ENCODE measurements around the gene TMX4.

Gene TMX4

DNA sequence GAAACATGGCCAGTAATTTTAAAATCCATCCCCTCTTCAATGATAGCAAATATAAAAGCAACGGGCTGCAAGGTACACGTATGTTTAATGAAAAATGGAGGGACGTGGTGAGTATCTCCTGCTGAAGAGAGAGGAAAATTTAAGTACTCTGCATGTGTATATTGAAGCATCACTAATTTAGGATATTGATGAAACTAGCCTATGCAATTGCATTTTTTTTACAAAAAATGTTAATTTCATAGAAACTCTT lies 362 bp upstream of the TMX4 start:
- DNase-seq (ENCODE audit: low spot score): no peak

DNA sequence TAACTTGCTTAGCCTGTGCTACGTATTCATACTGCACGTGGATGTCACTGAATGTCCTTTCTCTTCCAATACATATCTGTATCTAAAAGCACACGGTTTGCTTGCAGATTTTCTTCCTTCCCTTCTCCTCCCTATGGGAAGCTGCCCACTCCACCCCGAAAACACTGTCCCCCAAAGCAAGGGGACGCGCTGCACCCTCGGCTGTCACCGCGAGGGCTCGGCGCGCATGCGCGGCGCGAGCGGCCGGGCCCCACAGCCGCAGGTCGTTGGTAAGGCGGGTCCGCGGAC lies 659 bp downstream of the TMX4 start:
- peak; percentile 90 for DNase-seq (ENCODE audit: low spot score)

DNA sequence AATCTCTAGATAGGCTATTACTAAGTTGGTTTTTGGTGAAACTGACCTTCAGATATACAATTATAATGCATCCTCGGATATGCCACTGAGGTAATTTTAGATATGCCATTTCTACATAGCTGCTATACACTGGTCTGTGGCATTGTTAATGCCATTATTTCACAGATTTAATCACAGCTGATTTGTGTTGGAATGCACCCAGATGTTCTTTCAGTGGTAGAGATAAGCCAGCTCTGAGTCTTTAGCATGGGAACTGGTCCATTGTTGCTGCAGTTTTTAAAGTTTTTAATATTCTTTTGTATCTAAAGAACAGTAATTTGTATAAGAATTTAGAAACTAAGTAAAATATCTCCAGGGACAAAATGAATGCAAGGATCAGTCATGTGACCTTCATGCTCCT lies 6.8 kb downstream of the TMX4 start:
- no peak for DNase-seq (ENCODE audit: low spot score)

DNA sequence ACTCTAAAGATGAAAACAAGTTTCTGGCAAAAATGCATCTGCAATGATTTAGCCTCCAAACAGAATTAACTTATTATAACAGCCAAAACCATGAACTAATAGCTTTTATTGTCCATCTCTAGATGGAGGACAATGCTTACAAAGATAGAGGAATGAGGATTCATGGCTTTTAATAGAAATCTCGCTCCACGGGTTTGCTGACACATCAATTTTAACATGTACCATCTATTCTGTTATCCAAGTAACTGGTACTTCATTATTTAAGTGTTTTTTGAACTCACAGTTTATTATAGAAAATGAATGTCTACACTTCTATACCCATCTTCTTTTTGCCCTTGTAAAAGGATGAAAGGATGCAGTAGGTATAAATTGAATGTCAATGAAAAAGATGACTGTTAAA lies 10.8 kb downstream of the TMX4 start:
- no peak for DNase-seq (ENCODE audit: low spot score)

- no peak for DNase-seq (ENCODE audit: low spot score)
Measured at GRCh38 chr20:8007490-8007889, 12.1 kb downstream of the TMX4 start.

DNA sequence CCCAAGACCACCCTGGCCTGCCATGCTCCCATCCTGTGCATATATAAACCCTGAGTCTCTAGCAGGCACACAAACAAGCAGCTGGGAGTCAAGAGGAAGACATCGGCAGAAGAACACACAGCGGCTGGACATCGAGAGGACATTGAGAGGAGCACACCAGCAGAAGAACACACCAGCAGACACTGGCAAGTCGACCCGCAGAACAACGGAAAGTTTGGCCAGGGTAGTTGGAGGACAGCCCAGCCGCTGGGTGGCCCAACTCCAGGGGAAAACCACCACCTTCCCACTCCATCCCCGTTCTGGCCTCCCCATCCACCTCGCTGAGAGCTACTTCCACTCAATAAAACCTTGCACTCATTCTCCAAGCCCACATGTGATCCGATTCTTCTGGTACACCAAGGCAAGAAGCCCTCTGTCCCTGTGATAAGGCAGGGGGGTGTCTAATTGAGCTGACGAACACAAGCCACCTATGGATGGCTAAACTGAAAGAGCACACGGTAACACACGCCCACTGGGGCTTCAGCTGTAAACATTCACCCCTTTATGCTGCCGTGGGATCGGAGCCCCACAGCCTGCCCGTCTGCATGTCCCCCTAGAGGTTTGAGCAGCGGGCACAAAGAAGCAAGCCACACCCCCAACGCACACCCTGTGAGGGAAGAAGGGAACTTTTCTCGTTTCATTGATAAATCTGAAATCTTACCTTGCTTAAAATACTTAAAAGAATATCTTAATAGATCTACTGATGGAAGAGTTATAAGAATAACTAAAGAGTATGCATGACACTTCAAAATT lies 13.8 kb downstream of the TMX4 start:
- no peak for DNase-seq (ENCODE audit: low spot score)

GRCh38 chr20:8005033-8005432 lies 14.5 kb downstream of the TMX4 start:
- DNase-seq (ENCODE audit: low spot score): no peak

- no peak for DNase-seq (ENCODE audit: low spot score)
Measured at GRCh38 chr20:8002056-8002455, 17.5 kb downstream of the TMX4 start.

DNA sequence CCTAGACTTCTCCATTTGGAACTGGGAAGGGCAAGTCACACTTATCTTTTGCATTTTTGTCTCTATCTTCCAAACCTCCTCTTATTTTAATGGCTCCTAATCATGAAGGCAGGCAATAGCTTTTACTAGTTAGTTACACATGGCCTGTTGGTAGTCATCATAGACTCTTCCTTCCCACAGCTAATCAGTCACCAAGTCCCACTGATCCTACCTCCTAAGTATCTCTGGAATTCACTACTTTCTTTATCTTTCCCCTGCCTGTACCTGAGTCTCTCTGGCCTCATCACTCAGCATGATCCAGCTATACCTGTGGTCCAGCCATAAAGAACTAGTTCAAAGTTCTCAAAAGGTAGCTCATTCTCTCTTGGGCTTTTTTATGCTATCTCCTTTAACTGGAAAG lies 18.8 kb downstream of the TMX4 start:
- DNase-seq (ENCODE audit: low spot score): no peak

GRCh38 chr20:7996898-7997297 lies 22.7 kb downstream of the TMX4 start:
- DNase-seq (ENCODE audit: low spot score): no peak

DNA sequence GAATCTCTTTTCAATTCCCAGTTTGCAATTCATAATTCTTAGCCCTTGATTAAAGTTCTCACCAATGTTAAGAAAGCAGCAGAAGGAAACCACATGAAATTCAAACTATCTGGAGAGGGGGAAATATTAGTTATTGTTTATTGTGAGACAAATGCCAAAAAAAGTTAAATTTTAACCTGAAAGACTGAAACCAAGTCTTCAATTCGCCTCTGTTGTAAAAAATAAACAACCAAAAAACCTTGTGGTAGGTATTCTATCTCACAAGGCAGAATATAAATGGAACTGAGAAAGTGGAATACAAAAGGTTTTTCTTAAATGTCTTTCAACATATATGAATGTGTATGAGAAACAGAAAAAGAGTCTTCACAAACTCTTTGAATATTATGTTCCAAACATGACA lies 24.8 kb downstream of the TMX4 start:
- no peak for DNase-seq (ENCODE audit: low spot score)

GRCh38 chr20:7993703-7994102 lies 25.9 kb downstream of the TMX4 start:
- DNase-seq (ENCODE audit: low spot score): no peak

GRCh38 chr20:7993238-7993637 lies 26.3 kb downstream of the TMX4 start:
- DNase-seq (ENCODE audit: low spot score): no peak

DNA sequence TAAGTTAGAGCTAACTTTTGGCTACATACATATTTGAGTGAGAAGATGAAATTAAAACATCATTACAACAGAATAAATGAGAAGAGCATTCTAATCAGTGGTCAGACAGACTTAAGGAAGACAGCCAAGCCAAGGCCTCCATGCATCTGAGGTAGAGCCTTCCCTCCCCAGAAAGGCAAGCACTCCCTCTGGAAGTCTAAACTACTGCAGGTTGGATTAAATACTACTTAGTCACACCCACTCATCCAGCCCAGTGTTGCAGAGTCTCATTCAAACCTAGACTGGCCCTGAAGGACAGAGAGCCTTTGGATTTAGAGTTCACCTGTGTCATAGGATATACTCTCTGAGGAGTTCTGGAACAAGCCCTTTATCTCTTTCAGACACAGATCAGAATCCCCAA lies 29.2 kb downstream of the TMX4 start:
- no peak for DNase-seq (ENCODE audit: low spot score)

DNA sequence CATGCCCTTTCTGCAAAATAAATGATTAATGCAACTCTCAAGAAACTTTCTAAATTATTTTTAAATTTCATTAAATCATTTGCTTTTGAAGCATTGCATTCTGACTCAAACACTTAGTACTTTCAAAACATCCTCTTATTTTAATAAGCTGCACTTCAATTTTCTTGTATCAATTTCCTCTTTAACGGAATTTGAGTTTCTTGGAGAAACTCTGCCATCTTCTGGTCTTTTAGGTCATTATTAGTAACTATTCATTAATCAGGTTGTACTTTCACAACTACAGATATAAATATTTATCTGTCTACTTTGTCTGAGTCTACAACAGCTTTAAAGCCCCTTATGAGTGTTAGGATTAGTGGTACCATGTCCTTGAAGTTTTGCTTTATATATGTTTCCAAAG lies 30.2 kb downstream of the TMX4 start:
- DNase-seq (ENCODE audit: low spot score): no peak

DNA sequence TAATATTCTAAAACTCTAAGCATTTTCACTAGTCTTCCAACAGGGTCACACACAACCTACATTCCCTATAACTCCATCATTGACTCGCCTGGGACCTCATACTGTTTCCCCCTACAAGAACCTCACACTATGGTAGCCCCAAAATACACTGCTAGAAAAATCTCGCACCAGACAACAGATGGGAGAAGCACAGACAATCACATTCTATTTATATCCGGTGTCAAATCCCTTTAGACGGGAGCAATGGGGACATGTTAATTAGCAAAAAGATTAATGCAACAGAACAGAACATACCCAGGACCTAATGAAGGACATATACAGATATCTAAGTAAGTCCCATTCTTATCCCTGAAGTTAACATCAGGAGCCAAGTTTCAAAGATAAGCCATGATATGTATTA lies 33.6 kb downstream of the TMX4 start:
- no peak for DNase-seq (ENCODE audit: low spot score)

DNA sequence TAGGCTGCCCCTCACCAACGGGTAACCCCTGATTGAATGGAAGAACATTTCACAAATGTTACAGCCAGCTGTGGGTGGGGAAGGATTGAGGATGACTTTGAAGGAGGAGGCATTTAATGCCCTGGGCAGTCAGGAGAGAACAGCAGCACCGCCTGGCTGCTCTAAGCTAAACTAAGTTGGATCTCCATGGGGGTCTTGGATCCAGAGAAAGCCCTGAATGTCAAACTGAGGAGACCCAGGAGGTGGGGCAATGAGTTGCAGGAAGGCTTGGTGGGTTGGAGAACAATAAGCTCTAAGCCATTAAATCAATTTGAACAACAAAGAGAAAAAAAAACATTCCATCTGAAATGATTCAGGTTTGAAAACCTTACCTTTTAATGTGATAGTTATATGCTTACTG lies 35.4 kb downstream of the TMX4 start:
- DNase-seq (ENCODE audit: low spot score): peak; percentile 69

GRCh38 chr20:7981374-7981773 lies 38.2 kb downstream of the TMX4 start:
- DNase-seq (ENCODE audit: low spot score): no peak

DNA sequence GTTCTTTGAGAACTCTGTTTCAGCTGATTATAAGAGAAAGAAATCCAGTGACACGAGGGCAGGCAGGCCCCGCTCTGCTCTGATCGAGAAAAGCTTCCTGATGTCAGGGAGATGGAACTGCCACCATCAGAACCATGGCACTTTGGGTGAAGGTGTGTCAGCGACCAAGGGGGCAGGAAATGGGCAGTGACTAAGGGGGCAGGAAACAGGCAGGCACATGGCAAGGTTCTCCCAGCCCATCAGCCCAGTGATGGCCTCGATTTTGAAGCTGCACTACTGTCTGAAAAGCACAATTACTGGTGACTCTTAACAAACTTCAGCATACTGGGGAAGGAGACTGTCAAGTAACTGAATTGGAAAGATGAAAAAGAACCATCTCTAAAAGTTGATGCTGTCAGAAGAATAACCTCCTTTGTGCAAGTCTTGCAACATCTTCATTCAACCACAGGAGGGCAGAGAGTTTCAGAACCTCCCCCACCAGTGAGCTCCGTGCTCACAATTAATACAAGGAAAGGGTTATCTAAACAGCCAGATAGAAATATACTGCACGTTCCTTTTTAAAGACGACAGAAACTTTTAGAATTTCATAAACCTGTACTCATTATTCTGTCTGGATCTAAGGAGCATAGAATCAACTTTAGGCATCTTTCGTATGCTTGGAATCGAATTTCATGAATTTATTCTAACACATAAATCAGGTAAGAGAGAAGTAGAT lies 39.1 kb downstream of the TMX4 start:
- peak; percentile 52 for DNase-seq (ENCODE audit: low spot score)

GRCh38 chr20:7977709-7978108 lies 41.9 kb downstream of the TMX4 start:
- DNase-seq (ENCODE audit: low spot score): no peak

- DNase-seq (ENCODE audit: low spot score): no peak
Measured at GRCh38 chr20:7975851-7976414, 43.6 kb downstream of the TMX4 start.

DNA sequence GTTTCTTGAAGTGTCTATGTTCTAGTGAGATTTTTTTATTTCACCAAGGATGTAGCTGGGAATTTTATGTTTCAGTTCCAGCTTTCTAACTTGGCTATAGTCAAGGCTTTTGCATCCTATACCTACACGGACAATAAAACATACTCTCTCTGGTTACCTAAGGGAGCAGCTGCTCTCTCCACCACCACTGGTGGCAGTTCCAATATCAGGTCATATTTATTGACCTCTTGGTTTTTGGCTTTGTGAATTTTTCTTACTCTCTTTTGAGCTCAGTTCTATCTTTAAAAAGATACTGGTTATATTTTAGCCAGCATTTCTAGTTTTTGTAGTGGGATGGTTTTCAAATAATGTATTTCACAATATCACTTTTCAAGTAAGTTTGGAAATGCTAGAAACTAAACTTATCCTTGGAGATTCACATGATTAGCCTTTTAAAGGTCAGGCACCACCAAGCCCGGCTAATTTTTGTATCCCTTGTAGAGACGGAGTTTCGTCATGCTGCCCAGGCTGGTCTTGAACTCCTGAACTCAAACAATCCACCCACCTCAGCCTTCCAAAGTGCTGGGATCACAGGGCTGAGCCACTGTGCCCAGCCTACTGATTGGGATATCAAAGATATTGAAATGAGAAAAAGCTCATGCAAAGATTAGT lies 44.7 kb downstream of the TMX4 start:
- no peak for DNase-seq (ENCODE audit: low spot score)

GRCh38 chr20:7971536-7972280 lies 47.9 kb downstream of the TMX4 start:
- DNase-seq (ENCODE audit: low spot score): no peak

Measured in iPS-NIHi11 (cell line).